Hepatocyte (in vitro differentiated cells): Measurements from ENCODE around the gene OR10P1. TPM values are rescaled to one million over a fixed set of nuclear protein-coding genes. Genes with fewer than 3 reads are reported as not detected.

ENCODE experiments used
- DNase-seq: peaks from one replicate; pipeline ENCODE4 v3.0.0-alpha.2; 2016; ENCODE audit warnings: low spot score
- H2AFZ ChIP-seq: fragments of 200-600 bp; sonication (generic); 2 replicates; pipeline ENCODE4 v1.6.0; 2016; ENCODE audit warnings: antibody characterized with exemption, mild to moderate bottlenecking
- H3K27ac ChIP-seq: fragments of 200-600 bp; sonication (generic); 2 replicates; pipeline ENCODE4 v1.5.1; 2016; ENCODE audit warnings: mild to moderate bottlenecking
- H3K27me3 ChIP-seq: fragments of 200-600 bp; sonication (generic); 2 replicates; pipeline ENCODE4 v1.6.1; 2016
- H3K36me3 ChIP-seq: fragments of 200-600 bp; sonication (generic); replicated peaks from 2 replicates; pipeline ENCODE4 v1.5.1; 2016; ENCODE audit warnings: low read depth; ENCODE audit not compliant: insufficient read depth
- H3K4me1 ChIP-seq: fragments of 200-600 bp; sonication (generic); 2 replicates; pipeline ENCODE4 v1.5.1; 2016; ENCODE audit warnings: mild to moderate bottlenecking, moderate library complexity; ENCODE audit not compliant: insufficient read depth
- H3K4me2 ChIP-seq: fragments of 200-600 bp; sonication (generic); 2 replicates; pipeline ENCODE4 v1.6.0; 2016
- H3K4me3 ChIP-seq: fragments of 200-600 bp; sonication (generic); 2 replicates; pipeline ENCODE4 v1.5.1; 2016; ENCODE audit warnings: mild to moderate bottlenecking
- H3K79me2 ChIP-seq: fragments of 200-600 bp; sonication (generic); 2 replicates; pipeline ENCODE4 v1.6.0; 2017; ENCODE audit warnings: mild to moderate bottlenecking
- H3K9me2 ChIP-seq: fragments of 200-600 bp; sonication (generic); replicated peaks from 2 replicates; pipeline ENCODE4 v1.6.0; 2017; ENCODE audit warnings: mild to moderate bottlenecking; ENCODE audit not compliant: insufficient read depth
- H3K9me3 ChIP-seq: fragments of 200-600 bp; sonication (generic); 2 replicates; pipeline ENCODE4 v1.5.1; 2016; ENCODE audit warnings: low read depth, mild to moderate bottlenecking
- H4K20me1 ChIP-seq: fragments of 200-600 bp; sonication (generic); 2 replicates; pipeline ENCODE4 v1.6.0; 2016; ENCODE audit warnings: mild to moderate bottlenecking; ENCODE audit not compliant: insufficient read depth, poor library complexity, severe bottlenecking
- EZH2 ChIP-seq: fragments of 200-600 bp; sonication (generic); IDR thresholded peaks from 2 replicates; pipeline ENCODE4 v1.6.1; 2016; ENCODE audit warnings: antibody characterized with exemption, mild to moderate bottlenecking, borderline replicate concordance
- EZH2phosphoT487 ChIP-seq: fragments of 200-600 bp; sonication (generic); IDR thresholded peaks from one replicate; pipeline ENCODE4 v1.6.1; 2018; ENCODE audit warnings: antibody characterized with exemption, mild to moderate bottlenecking, low read depth, moderate library complexity; ENCODE audit not compliant: unreplicated experiment, severe bottlenecking
- WGBS: methylation state at CpG from one replicate; pipeline ENCODE4 v1.1.6; 2016; ENCODE audit warnings: low lambda C conversion rate; ENCODE audit errors: missing lambda C conversion rate; 5-methylcytosine and 5-hydroxymethylcytosine counted together
- polyA plus RNA-seq: library from polyadenylated mRNA; unstranded; fragments of >200 nt; fragmentation: Nextera tagmentation; extraction: Ambion mirVana; gene quantifications from 2 replicates; pipeline ENCODE4 v1.2.1, GENCODE V29; 2016
- small RNA-seq: library from RNA; depleted of rRNA; stranded (forward); fragments of <200 nt; gene quantifications from one replicate; pipeline ENCODE3, GENCODE V24; 2014
- total RNA-seq: library from RNA; depleted of rRNA; stranded (reverse); fragments of >200 nt; gene quantifications from 2 replicates; pipeline ENCODE4 v1.2.3, GENCODE V29; 2014
- TF ChIP-seq, protein P1 (sequence below): fragments of 200-600 bp; sonication (generic); IDR thresholded peaks from 2 replicates; pipeline ENCODE4 v1.5.1; 2016; ENCODE audit warnings: antibody characterized with exemption, mild to moderate bottlenecking; ENCODE audit not compliant: poor library complexity

The OR10P1 gene
- total and polyA plus RNA-seq, 2 experiments from 2014 or later, result not detected

DNA sequence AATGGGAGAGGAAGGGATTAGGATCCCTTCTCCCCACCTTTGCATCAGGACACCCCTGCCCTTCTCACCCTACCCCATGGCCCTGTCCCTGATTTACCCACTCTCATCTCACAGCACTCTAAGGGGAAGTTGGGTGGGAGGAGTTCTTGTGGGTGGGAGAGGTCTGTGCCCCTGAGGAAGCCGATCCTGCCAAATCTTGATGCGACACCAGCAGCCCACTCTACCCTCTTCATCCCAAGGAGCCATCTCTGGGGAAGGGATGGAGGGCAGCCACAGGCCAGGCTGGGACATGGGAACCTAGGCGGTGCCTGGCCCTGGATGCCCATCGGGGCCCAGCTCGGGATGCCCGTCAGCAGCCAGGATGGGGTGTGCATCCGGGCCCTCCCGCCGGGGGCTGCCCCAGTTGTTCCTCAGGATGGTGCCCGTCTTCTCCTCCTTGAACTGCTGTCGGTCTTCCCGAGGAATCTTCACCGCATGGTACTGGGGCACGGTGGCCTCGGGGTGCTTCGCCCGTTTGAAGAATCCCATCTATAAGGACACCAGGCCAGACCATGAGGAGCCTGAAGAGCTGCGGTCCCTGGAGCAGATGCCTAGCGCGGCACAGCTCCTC is 48.2 kb downstream of the OR10P1 start:
- no peaks in the 10 kb centered on the region for H3K4me1 ChIP-seq

GRCh38 chr12:55685671-55686070 is 49.0 kb downstream of the OR10P1 start:
- Histone ChIP-seq H3K36me3 (no peaks in the 10 kb centered on the region), H3K27me3 (no peaks in the 10 kb centered on the region), H2AFZ (no peak overlapping the region), H3K4me1 (no peaks in the 10 kb centered on the region), H3K9me2 (no peaks in the 10 kb centered on the region), H3K4me3 (no peak overlapping the region), H3K27ac (no peak overlapping the region), H3K79me2 (peaks cover 12% of the 10 kb centered on the region), H3K9me3 (no peaks in the 10 kb centered on the region), H4K20me1 (no peaks in the 10 kb centered on the region), H3K4me2 (no peak overlapping the region)
- WGBS, result 89% methylated on average over 5 of the region's 5 CpGs
- no peak for DNase-seq
- TF ChIP-seq, protein P1, sequence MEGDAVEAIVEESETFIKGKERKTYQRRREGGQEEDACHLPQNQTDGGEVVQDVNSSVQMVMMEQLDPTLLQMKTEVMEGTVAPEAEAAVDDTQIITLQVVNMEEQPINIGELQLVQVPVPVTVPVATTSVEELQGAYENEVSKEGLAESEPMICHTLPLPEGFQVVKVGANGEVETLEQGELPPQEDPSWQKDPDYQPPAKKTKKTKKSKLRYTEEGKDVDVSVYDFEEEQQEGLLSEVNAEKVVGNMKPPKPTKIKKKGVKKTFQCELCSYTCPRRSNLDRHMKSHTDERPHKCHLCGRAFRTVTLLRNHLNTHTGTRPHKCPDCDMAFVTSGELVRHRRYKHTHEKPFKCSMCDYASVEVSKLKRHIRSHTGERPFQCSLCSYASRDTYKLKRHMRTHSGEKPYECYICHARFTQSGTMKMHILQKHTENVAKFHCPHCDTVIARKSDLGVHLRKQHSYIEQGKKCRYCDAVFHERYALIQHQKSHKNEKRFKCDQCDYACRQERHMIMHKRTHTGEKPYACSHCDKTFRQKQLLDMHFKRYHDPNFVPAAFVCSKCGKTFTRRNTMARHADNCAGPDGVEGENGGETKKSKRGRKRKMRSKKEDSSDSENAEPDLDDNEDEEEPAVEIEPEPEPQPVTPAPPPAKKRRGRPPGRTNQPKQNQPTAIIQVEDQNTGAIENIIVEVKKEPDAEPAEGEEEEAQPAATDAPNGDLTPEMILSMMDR, result no peak
- TF ChIP-seq EZH2phosphoT487 (no peak), EZH2 (no peak)

More for the DNA sequence above, 48.2 kb downstream of the OR10P1 start:
- DNase-seq, result no peak
- H3K9me2 ChIP-seq, result no peaks in the 10 kb centered on the region
- H3K9me3 ChIP-seq, result no peaks in the 10 kb centered on the region
- no peaks in the 10 kb centered on the region for H3K27me3 ChIP-seq
- no peaks in the 10 kb centered on the region for H3K36me3 ChIP-seq
- no peak overlapping the region for H2AFZ ChIP-seq
- no peak for TF ChIP-seq EZH2
- TF ChIP-seq, protein P1, result no peak
- no peak for TF ChIP-seq EZH2phosphoT487
- no peak overlapping the region for H3K4me2 ChIP-seq
- peaks cover 12% of the 10 kb centered on the region for H3K79me2 ChIP-seq
- H3K4me3 ChIP-seq, result no peak overlapping the region
- H3K27ac ChIP-seq, result no peak overlapping the region
- no peaks in the 10 kb centered on the region for H4K20me1 ChIP-seq
- 94% methylated on average over 19 of the region's 20 CpGs for WGBS

- H3K4me1 ChIP-seq, result no peaks in the 10 kb centered on the region
These were observed 49.8 kb downstream of the OR10P1 start for GRCh38 chr12:55686366-55687010.

More at GRCh38 chr12:55686366-55687010, 49.8 kb downstream of the OR10P1 start:
- H3K27me3 ChIP-seq, result no peaks in the 10 kb centered on the region
- WGBS, result 91% methylated on average over 9 of the region's 9 CpGs
- no peak overlapping the region for H3K4me3 ChIP-seq
- no peak overlapping the region for H2AFZ ChIP-seq
- no peaks in the 10 kb centered on the region for H4K20me1 ChIP-seq
- no peak for DNase-seq
- TF ChIP-seq, protein P1, result no peak
- no peak for TF ChIP-seq EZH2
- TF ChIP-seq EZH2phosphoT487, result no peak
- H3K27ac ChIP-seq, result no peak overlapping the region
- no peaks in the 10 kb centered on the region for H3K9me3 ChIP-seq
- H3K79me2 ChIP-seq, result peaks cover 12% of the 10 kb centered on the region
- H3K9me2 ChIP-seq, result no peaks in the 10 kb centered on the region
- H3K4me2 ChIP-seq, result no peak overlapping the region
- H3K36me3 ChIP-seq, result no peaks in the 10 kb centered on the region

Small RNAs within 50 kb of the gene (small RNA-seq; reads per million reads assigned to genes)
- not detected for gene AC009779.5

Other genes with a start within 250 kb of the OR10P1 start
- not detected in 2 replicates for gene OR6C65, start 236.4 kb upstream of the OR10P1 start, total RNA-seq
- gene OR6C65, start 236.4 kb upstream of the OR10P1 start, polyA plus RNA-seq, result not detected in 2 replicates
- gene OR6C76, start 210.6 kb upstream of the OR10P1 start, total RNA-seq, result not detected in 2 replicates
- not detected in 2 replicates for gene OR6C76, start 210.6 kb upstream of the OR10P1 start, polyA plus RNA-seq
- not detected in 2 replicates for gene OR6C2, start 192.8 kb upstream of the OR10P1 start, total RNA-seq
- gene OR6C2, start 192.8 kb upstream of the OR10P1 start, polyA plus RNA-seq, result not detected in 2 replicates
- not detected in 2 replicates for gene OR6C70, start 166.8 kb upstream of the OR10P1 start, total RNA-seq
- not detected in 2 replicates for gene OR6C70, start 166.8 kb upstream of the OR10P1 start, polyA plus RNA-seq
- gene OR6C68, start 144.5 kb upstream of the OR10P1 start, total RNA-seq, result not detected in 2 replicates
- not detected in 2 replicates for gene OR6C68, start 144.5 kb upstream of the OR10P1 start, polyA plus RNA-seq
- not detected in 2 replicates for gene OR6C4, start 87.3 kb upstream of the OR10P1 start, total RNA-seq
- not detected in 2 replicates for gene OR6C4, start 87.3 kb upstream of the OR10P1 start, polyA plus RNA-seq
- gene OR2AP1, start 64.4 kb upstream of the OR10P1 start, total RNA-seq, result not detected in 2 replicates
- not detected in 2 replicates for gene OR2AP1, start 64.4 kb upstream of the OR10P1 start, polyA plus RNA-seq
- 13.0 and 15.2 TPM in 2 replicates for gene ITGA7, start 71.0 kb downstream of the OR10P1 start, total RNA-seq
- gene ITGA7, start 71.0 kb downstream of the OR10P1 start, polyA plus RNA-seq, result 18.9 and 22.8 TPM in 2 replicates
- 159 and 177 TPM in 2 replicates for gene BLOC1S1, start 79.2 kb downstream of the OR10P1 start, total RNA-seq
- gene BLOC1S1, start 79.2 kb downstream of the OR10P1 start, polyA plus RNA-seq, result 227 and 236 TPM in 2 replicates
- gene RDH5, start 83.5 kb downstream of the OR10P1 start, total RNA-seq, result 36.2 and 48.7 TPM in 2 replicates
- 38.0 and 43.7 TPM in 2 replicates for gene RDH5, start 83.5 kb downstream of the OR10P1 start, polyA plus RNA-seq
- gene CD63, start 92.1 kb downstream of the OR10P1 start, total RNA-seq, result 1,401 and 1,504 TPM in 2 replicates
- gene CD63, start 92.1 kb downstream of the OR10P1 start, polyA plus RNA-seq, result 2,624 and 2,749 TPM in 2 replicates
- 7.9 and 10.8 TPM in 2 replicates for gene GDF11, start 106.2 kb downstream of the OR10P1 start, total RNA-seq
- gene GDF11, start 106.2 kb downstream of the OR10P1 start, polyA plus RNA-seq, result 3.7 and 4.1 TPM in 2 replicates
- gene SARNP, start 180.8 kb downstream of the OR10P1 start, total RNA-seq, result 84.2 and 118 TPM in 2 replicates
- gene SARNP, start 180.8 kb downstream of the OR10P1 start, polyA plus RNA-seq, result 103 and 117 TPM in 2 replicates
- 28.6 and 34.2 TPM in 2 replicates for gene ORMDL2, start 181.1 kb downstream of the OR10P1 start, total RNA-seq
- 93.0 and 106 TPM in 2 replicates for gene ORMDL2, start 181.1 kb downstream of the OR10P1 start, polyA plus RNA-seq
- 29.4 and 43.4 TPM in 2 replicates for gene DNAJC14, start 192.7 kb downstream of the OR10P1 start, total RNA-seq
- gene DNAJC14, start 192.7 kb downstream of the OR10P1 start, polyA plus RNA-seq, result 24.5 and 26.5 TPM in 2 replicates
- gene MMP19, start 206.0 kb downstream of the OR10P1 start, total RNA-seq, result 6.1 and 6.4 TPM in 2 replicates
- gene MMP19, start 206.0 kb downstream of the OR10P1 start, polyA plus RNA-seq, result 10.8 and 16.4 TPM in 2 replicates